HL-60/S4 (cell line): ENCODE results near the gene FAM117B.
"Not testable (repeated sequence)": the region's sequence is repeated elsewhere in the genome, so short reads cannot be mapped to it uniquely, and the experiment has no call there.

ENCODE experiments used
- in situ Hi-C: fragments of 300-500 bp; cut with MboI; formaldehyde crosslinking; loops from 2 replicates; pipeline ENCODE4 v1.14.3; 2022; ENCODE audit warnings: low sequenced_read_pairs

The FAM117B gene

GRCh38 chr2:202700075-202700901 lies 65.5 kb downstream of the FAM117B start:
- in situ Hi-C loops: no loop called here

GRCh38 chr2:202703091-202703490 lies 68.3 kb downstream of the FAM117B start:
- in situ Hi-C loops: no loop called here

GRCh38 chr2:202704248-202704647 lies 69.5 kb downstream of the FAM117B start:
- in situ Hi-C loops: no loop called here

DNA sequence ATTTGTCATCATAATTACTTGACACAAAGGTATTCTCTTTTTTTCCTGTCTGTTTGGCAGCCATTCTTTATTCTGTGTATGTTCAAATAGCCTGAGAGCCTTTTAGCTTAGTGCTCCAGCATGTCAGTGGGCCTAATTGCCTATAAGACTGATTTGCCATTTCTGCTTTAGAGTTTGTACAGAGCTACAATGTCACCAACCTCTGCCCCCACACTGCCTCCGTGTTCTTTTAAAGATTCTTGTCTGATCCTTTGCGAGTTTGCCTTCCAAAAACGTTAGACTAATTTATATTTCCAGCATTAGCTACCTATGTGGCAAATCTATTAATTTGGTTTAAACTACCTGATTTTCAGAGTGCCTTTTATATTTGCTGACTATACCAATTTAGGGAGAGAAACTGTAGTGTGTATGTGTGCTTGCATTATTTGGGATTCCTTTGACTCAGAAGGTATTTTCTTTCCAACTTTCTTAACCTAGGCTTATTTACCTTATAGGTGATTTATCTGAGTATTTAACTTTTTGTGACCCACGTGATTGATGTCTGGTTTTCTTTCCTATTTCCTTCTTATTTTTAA lies 70.8 kb downstream of the FAM117B start:
- in situ Hi-C loops: no loop called here

DNA sequence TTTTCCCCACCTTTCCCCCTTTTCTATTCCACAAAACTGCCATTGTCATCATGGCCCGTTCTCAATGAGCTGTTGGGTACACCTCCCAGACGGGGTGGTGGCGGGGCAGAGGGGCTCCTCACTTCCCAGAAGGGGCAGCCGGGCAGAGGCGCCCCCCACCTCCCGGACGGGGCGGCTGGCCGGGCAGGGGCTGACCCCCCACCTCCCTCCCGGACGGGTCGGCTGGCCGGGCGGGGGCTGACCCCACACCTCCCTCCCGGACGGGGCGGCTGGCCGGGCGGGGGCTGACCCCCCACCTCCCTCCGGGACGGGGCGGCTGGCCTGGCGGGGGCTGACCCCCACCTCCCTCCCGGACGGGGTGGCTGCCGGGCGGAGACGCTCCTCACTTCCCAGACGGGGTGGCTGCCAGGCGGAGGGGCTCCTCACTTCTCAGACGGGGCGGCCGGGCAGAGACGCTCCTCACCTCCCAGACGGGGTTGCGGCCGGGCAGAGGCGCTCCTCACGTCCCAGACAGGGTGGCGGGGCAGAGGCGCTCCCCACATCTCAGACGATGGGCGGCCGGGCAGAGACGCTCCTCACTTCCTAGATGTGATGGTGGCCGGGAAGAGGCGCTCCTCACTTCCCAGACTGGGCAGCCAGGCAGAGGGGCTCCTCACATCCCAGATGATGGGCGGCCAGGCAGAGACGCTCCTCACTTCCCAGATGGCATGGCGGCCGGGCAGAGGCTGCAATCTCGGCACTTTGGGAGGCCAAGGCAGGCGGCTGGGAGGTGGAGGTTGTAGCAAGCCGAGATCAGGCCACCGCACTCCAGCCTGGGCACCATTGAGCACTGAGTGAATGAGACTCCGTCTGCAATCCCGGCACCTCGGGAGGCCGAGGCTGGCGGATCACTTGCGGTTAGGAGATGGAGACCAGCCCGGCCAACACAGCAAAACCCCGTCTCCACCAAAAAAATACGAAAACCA lies 80.5 kb downstream of the FAM117B start:
- in situ Hi-C loops: not testable (repeated sequence)

- in situ Hi-C loops: no loop called here
Observed at GRCh38 chr2:202716114-202716718, 81.4 kb downstream of the FAM117B start.

GRCh38 chr2:202716953-202717597 lies 82.3 kb downstream of the FAM117B start:
- in situ Hi-C loops: no loop called here

DNA sequence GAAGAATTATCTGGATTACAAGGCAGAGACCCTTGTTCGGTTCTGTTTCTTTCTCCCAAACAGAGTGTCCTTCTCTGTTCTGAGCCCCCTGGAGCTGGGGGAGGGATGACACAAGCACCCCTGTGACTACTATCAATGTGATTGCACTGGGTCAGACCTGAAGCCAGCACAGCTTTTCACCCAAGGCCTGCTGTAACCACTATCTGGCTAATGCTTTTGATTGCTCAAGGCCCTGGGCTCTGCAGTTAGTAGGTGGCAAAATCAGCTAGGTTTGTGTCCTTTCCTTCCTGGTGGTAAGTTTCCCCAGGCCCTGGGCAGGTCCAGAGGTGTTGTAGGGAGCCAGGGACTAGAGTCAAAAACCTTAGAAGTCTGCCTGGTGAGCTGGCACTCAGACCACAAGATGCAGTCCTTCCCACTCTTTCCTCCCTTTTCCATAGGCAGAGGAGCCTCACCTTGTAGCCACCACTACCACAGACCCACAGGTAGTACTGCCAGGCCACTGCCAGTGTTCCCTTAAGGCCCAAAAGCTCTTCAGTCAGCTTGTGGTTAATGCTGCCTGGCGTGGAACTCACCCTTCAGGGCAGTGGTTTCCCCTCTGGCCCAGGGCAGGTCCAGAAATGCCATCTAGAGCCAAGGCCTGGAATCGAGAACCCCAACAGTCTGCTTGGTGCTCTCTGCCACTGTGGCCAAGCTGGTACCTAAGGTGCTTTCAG lies 83.0 kb downstream of the FAM117B start:
- in situ Hi-C loops: no loop called here

DNA sequence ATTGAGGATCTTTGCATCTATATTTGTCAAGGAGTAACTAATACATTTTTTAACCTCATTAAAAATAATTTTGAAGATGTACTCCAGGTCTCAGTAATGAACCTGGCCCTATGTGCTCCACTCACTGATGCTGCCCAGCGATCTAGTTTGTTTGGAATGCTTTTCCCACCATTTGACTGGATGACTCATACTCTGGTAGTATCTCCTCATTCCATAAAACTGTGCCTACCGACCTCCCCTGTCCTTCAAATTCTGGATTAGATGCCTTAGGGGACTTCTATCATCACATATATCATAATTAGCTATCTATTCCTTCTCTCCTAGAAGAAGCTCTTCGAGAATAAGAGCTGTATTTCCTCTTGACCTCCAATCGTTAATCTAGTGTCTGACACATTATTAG lies 83.8 kb downstream of the FAM117B start:
- in situ Hi-C loops: no loop called here

- in situ Hi-C loops: no loop called here
Observed at GRCh38 chr2:202720226-202720625, 85.5 kb downstream of the FAM117B start.

GRCh38 chr2:202721621-202722020 lies 86.9 kb downstream of the FAM117B start:
- in situ Hi-C loops: no loop called here

GRCh38 chr2:202723746-202724145 lies 89.0 kb downstream of the FAM117B start:
- in situ Hi-C loops: no loop called here

GRCh38 chr2:202726070-202726469 lies 91.3 kb downstream of the FAM117B start:
- in situ Hi-C loops: no loop called here

GRCh38 chr2:202736826-202737225 lies 102.1 kb downstream of the FAM117B start:
- in situ Hi-C loops: no loop called here

DNA sequence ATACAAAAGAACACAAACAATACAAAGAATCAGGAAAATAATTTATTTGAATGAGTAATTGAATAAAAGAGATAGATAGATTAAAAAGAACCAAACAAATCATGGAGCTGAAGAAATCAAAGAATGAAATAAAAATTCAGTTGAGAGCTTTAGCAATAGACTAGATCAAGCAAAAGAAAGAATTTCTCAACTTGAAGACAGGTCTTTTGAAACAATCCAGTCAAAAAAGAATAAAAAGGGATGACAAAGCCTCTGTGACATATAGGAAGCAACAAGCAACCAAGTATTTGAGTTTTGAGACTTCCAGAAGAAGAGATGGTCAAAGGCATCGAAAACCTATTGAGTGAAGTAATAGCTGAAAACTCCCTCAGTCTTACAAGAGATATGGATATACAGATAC lies 108.8 kb downstream of the FAM117B start:
- in situ Hi-C loops: no loop called here

GRCh38 chr2:202749477-202749876 lies 114.7 kb downstream of the FAM117B start:
- in situ Hi-C loops: no loop called here

GRCh38 chr2:202750763-202751427 lies 116.1 kb downstream of the FAM117B start:
- in situ Hi-C loops: no loop called here

- in situ Hi-C loops: no loop called here
Observed at GRCh38 chr2:202752071-202752470, 117.3 kb downstream of the FAM117B start.

- in situ Hi-C loops: no loop called here
Observed at GRCh38 chr2:202754936-202755335, 120.2 kb downstream of the FAM117B start.
